GM12874 (cell line): ENCODE results near the gene WNT7A.

Source experiments
- TF ChIP-seq, protein P1 (sequence below): IDR thresholded peaks from 2 replicates; pipeline ENCODE4 v1.5.1; 2011; ENCODE audit warnings: low read depth, mild to moderate bottlenecking, control low read depth, low read length, moderate library complexity; ENCODE audit not compliant: insufficient read depth

WNT7A gene

DNA sequence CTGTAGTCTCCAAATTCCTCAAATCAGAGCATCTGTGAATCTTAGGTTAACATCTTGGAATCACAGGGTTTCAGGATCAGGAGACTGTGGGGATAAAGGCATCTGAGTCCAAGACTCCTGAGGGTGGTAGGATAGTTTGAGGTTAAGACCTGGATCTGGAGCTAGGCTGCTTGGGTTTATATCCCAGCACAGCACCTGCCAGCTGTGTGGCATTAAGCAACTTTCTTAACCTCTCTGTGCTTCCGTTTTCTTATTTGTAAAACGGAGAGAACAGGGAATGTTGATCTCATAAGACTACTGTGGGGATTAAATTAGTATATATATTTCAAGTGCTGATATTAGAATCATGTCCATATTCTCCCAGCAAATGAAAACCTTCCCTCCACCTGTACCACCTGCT is 33.6 kb downstream of the WNT7A start:
- TF ChIP-seq, protein P1, sequence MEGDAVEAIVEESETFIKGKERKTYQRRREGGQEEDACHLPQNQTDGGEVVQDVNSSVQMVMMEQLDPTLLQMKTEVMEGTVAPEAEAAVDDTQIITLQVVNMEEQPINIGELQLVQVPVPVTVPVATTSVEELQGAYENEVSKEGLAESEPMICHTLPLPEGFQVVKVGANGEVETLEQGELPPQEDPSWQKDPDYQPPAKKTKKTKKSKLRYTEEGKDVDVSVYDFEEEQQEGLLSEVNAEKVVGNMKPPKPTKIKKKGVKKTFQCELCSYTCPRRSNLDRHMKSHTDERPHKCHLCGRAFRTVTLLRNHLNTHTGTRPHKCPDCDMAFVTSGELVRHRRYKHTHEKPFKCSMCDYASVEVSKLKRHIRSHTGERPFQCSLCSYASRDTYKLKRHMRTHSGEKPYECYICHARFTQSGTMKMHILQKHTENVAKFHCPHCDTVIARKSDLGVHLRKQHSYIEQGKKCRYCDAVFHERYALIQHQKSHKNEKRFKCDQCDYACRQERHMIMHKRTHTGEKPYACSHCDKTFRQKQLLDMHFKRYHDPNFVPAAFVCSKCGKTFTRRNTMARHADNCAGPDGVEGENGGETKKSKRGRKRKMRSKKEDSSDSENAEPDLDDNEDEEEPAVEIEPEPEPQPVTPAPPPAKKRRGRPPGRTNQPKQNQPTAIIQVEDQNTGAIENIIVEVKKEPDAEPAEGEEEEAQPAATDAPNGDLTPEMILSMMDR: no peak

DNA sequence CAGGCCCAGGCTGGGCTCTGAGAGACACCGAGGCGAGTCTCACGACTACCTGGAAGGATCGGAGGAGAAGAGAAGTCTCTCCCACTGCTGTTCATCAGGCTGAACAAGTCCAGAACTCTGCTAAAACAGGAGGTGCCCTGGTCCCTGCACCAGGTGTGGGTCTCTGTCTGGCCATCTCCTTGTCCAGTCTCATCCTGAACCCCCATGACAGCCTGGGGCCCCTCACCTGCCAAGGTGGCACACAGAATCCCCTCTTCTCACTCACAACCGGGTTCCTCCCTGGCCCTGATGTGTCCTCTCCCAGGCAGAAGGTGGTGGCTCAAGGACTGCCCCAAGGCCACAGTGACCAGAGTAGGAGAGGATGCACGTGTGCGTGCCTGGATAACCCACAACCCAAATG is 34.1 kb downstream of the WNT7A start:
- TF ChIP-seq, protein P1: no peak

DNA sequence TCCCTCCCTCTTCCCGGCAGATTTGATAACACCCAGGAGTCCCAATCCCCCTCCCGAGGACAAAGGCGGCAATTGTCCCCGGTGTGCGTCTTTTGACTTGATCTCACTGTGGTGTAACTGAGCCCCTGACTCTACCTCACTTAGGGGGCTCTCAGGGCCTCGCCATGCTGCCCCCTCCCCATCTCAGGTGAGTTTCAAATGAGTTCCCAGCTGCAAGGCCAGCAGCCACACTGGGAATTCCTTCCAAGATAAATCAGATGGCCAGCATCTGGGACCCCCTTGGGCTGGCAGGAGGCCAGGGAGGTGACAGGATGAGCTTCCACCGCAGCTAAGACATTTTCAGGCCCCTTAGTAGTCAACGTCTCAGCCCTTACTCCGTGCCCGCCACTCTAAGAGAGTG is 35.0 kb downstream of the WNT7A start:
- TF ChIP-seq, protein P1: no peak

DNA sequence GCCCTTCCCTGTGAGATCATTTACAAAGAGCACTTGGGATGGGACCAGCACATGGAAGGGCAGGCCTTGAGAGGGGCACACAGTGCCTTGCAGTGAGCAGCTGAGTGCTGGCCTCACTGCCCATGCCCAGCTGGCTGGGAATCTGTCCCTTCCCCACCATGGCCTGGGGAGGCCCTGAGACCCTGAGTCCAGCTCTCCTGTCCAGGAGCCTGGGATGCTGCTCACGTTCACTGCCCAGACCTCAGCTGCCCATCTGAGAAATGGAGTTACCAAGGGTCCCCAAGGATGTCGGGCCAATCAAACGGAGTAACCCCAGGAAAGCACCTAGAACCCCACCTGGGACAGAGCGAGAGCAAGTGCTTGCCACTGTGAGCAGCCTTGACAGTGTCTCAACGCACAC is 35.6 kb downstream of the WNT7A start:
- TF ChIP-seq, protein P1: no peak

DNA sequence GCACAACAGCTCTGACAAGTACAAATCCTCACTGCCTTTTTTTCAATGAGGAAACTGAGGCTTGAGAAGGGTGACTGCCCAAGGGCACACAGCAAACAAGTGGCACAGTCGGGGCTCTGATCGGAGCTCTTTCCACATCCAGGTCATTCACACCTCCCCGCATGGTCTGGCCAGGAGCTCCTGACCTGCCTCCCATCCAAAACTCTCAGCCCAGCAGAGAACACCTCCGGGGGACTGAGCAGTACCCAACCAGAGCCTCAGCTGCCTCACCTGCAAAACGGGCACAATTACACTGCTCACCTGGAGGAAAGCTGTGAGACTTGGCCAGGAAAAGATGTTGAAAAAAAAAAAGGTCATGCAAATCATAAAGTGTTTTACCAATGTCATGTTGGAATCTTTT is 36.5 kb downstream of the WNT7A start:
- TF ChIP-seq, protein P1: no peak

DNA sequence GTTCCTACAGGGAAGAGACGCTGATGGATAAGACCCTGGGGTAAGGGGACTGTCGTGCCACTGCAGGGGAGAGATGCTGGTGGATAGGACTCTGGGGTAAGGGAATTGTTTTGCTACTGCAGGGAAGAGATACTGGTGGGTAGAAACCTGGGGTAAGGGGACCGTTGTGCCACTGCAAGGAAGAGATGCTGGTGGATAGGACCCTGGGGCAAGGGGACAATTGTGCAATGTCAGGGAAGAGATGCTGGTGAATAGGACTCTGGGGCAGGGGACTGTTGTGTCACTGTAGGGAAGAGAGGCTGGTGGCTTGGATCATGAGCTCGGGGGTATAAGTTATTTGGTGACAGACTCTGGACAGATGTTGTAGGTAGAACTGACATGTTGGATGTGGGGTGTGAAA is 37.6 kb downstream of the WNT7A start:
- TF ChIP-seq, protein P1: no peak

DNA sequence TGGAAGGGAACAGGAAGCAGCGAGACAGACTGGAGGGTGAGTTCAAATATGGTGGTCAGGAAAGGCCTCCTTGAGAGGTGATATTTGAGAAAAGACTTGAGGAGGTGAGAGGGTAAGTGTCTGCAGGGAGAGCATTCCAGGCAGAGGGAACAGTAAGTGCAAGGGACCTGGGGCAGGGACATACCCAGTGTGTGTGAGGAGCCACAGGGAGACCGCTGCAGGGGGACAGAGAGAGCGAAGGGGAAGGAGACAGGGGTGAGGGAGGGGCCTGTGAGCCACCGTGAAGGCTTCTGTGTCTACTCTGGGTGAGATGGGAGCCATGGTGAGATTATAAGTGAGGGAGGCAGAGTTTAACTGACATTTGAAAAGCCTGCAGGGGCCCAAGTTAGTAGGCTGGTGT is 38.0 kb downstream of the WNT7A start:
- TF ChIP-seq, protein P1: no peak

DNA sequence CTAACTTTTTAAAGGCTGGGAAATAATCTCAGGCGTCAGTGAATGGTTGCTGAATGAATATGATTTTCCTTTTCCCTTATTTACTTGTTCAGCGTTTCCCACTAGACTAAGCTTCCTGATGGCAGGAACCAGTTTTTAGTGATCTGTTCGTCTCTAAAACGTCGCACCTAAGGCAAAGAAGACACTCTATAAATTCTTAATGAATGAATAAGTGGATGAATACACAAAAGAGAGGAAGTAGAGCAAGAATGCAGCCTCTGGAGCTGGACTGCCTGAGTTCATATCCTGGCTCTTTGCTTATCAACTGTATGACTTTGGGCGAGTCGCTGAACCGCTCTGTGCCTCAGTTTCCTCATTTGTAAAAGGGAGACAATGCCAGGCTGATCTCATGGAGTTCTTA is 38.7 kb downstream of the WNT7A start:
- TF ChIP-seq, protein P1: no peak
